ENCODE data around the gene FRMD4A.

DNA sequence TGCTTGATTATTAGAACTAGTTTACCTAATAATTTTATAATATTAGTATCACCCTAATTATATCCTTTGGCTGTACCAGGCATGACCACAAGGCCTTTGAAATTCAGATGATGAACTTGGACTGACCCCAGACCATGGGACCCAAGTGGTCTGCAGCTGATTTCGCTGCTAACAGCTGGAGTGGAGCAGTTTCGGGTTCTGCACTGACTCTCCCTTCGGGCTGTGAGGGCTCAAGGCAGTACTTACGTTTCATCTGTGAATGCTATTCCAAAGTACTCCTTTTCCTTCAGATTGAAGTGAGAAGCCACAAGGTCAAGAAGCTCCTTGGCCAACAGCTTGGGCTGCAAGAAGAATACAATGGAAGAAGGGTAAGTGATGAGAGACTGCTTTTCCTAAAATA lies 520.2 kb downstream of the FRMD4A start:
- TF ChIP-seq MXI1 (IDR thresholded peaks at IDR 0.05; ENCODE audit: low read depth, low read length) (no peak), NFYB (IDR thresholded peaks at IDR 0.05; ENCODE audit: insufficient read depth, low read depth, low read length) (no peak), RCOR1 (conservative IDR thresholded peaks at IDR 0.05; ENCODE audit: low read depth, low read length) (no peak), POLR2A (IDR thresholded peaks at IDR 0.05; ENCODE audit: low read depth, low read length) (no peak), EZH2 (IDR thresholded peaks at IDR 0.05; ENCODE audit: borderline replicate concordance, control insufficient read depth, low read depth, low read length) (no peak), SIN3A (IDR thresholded peaks at IDR 0.05; ENCODE audit: low read depth, low read length) (no peak), TAF1 (IDR thresholded peaks at IDR 0.05; ENCODE audit: borderline replicate concordance, low read depth, low read length) (no peak), HDAC2 (IDR thresholded peaks at IDR 0.05) (no peak), MTA2 (IDR thresholded peaks at IDR 0.05; ENCODE audit: low read depth) (no peak)
- TF ChIP-seq, protein P1, sequence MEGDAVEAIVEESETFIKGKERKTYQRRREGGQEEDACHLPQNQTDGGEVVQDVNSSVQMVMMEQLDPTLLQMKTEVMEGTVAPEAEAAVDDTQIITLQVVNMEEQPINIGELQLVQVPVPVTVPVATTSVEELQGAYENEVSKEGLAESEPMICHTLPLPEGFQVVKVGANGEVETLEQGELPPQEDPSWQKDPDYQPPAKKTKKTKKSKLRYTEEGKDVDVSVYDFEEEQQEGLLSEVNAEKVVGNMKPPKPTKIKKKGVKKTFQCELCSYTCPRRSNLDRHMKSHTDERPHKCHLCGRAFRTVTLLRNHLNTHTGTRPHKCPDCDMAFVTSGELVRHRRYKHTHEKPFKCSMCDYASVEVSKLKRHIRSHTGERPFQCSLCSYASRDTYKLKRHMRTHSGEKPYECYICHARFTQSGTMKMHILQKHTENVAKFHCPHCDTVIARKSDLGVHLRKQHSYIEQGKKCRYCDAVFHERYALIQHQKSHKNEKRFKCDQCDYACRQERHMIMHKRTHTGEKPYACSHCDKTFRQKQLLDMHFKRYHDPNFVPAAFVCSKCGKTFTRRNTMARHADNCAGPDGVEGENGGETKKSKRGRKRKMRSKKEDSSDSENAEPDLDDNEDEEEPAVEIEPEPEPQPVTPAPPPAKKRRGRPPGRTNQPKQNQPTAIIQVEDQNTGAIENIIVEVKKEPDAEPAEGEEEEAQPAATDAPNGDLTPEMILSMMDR (IDR thresholded peaks at IDR 0.05 in 2 of 3, conservative IDR thresholded peaks at IDR 0.05 in 1 of 3; ENCODE audit: control insufficient read depth in 2 of 3, extremely low read depth in 1 of 3, insufficient read depth in 1 of 3, low read depth in 3 of 3, low read length in 3 of 3) = no peak
- TF ChIP-seq, protein P2, sequence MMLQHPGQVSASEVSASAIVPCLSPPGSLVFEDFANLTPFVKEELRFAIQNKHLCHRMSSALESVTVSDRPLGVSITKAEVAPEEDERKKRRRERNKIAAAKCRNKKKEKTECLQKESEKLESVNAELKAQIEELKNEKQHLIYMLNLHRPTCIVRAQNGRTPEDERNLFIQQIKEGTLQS (IDR thresholded peaks at IDR 0.05; ENCODE audit: borderline replicate concordance, extremely low read depth, low read depth, low read length) = no peak

Data from GM12878 (cell line).